A673 (cell line): ENCODE measurements around the gene PTPN22. TPM values are rescaled to one million over a fixed set of nuclear protein-coding genes. Genes with fewer than 3 reads are reported as not detected.

Source experiments
- BruUV-seq: library from RNA; stranded (reverse); fragments of 400-500 nt; replicated peaks from 2 replicates; lab custom pipeline; 2021; lab: Mats Ljungman, UMichigan
- CTCF ChIA-PET: fragments of 300-600 bp; sonication (Branson Sonifier 250); formaldehyde crosslinking; loops from one replicate; lab custom pipeline; 2022; ENCODE audit warnings: antibody characterized with exemption; lab: Charles Lee
- POLR2A ChIA-PET: fragments of 300-600 bp; sonication (Branson Sonifier 250); formaldehyde crosslinking; loops from one replicate; lab custom pipeline; 2022; ENCODE audit warnings: antibody characterized with exemption; ENCODE audit not compliant: low non-redundant PET; lab: Charles Lee
- DNase-seq: peaks from one replicate; pipeline ENCODE4 v3.0.0-alpha.2; 2015; ENCODE audit warnings: low spot score
- H3K27ac ChIP-seq: fragments of 200-600 bp; sonication (generic); 2 replicates; pipeline ENCODE4 v1.5.1; 2016; ENCODE audit warnings: mixed run types, low read depth, mild to moderate bottlenecking, mixed read lengths, antibody characterized with exemption, low read length; ENCODE audit not compliant: poor library complexity, severe bottlenecking
- H3K27me3 ChIP-seq: fragments of 200-600 bp; sonication (generic); replicated peaks from 2 replicates; pipeline ENCODE4 v1.6.1; 2017; ENCODE audit warnings: mixed run types, low read depth, mild to moderate bottlenecking, mixed read lengths, antibody characterized with exemption, low read length; ENCODE audit not compliant: insufficient read depth, poor library complexity
- H3K36me3 ChIP-seq: fragments of 200-600 bp; sonication (generic); 2 replicates; pipeline ENCODE4 v1.6.1; 2016; ENCODE audit warnings: mixed run types, mild to moderate bottlenecking, mixed read lengths, antibody characterized with exemption, low read length; ENCODE audit not compliant: insufficient read depth, poor library complexity, severe bottlenecking
- H3K4me1 ChIP-seq: fragments of 200-600 bp; sonication (generic); 2 replicates; pipeline ENCODE4 v1.6.1; 2017; ENCODE audit warnings: mixed run types, mild to moderate bottlenecking, mixed read lengths, antibody characterized with exemption, low read length; ENCODE audit not compliant: insufficient read depth, poor library complexity, severe bottlenecking
- H3K4me3 ChIP-seq: fragments of 200-600 bp; sonication (generic); 2 replicates; pipeline ENCODE4 v1.5.1; 2016; ENCODE audit warnings: low read depth, mixed run types, mild to moderate bottlenecking, mixed read lengths, low read length; ENCODE audit not compliant: poor library complexity, severe bottlenecking
- H3K9me3 ChIP-seq: fragments of 200-600 bp; sonication (generic); 2 replicates; pipeline ENCODE4 v1.6.1; 2016; ENCODE audit warnings: mixed run types, low read depth, mild to moderate bottlenecking, mixed read lengths, antibody characterized with exemption, low read length; ENCODE audit not compliant: poor library complexity, severe bottlenecking
- CTCF ChIP-seq: fragments of 300-800, 200-600 bp; sonication (generic); conservative IDR thresholded peaks from 2 replicates; pipeline ENCODE4 v1.5.1; 2017; ENCODE audit warnings: low read depth, mild to moderate bottlenecking, antibody characterized with exemption, low read length, moderate library complexity, mixed read lengths
- EZH2 ChIP-seq: fragments of 200-600 bp; sonication (generic); IDR thresholded peaks from 2 replicates; pipeline ENCODE4 v1.6.1; 2017; ENCODE audit warnings: borderline replicate concordance, low read depth, mild to moderate bottlenecking, mixed read lengths, antibody characterized with exemption, low read length; ENCODE audit not compliant: poor library complexity, severe bottlenecking
- intact Hi-C: fragments of 100-400 bp; cut with micrococcal nuclease; formaldehyde crosslinking; loops from one replicate; pipeline ENCODE4 v1.10.0; 2022; ENCODE audit not compliant: unreplicated experiment
- total RNA-seq: library from RNA; stranded (reverse); gene quantifications from 2 replicates; pipeline ENCODE4 v1.2.3, GENCODE V29; 2021

Gene PTPN22
- total RNA-seq, 1 experiment from 2014 or later = 0.26 TPM

GRCh38 chr1:113904293-113904673 lies 32.8 kb upstream of the PTPN22 start:
- Histone ChIP-seq H3K4me1 (peaks cover 10% of the 10 kb centered on the region), H3K27me3 (no peaks in the 10 kb centered on the region), H3K9me3 (no peaks in the 10 kb centered on the region), H3K4me3 (peak overlapping the region; percentile 86), H3K27ac (peak overlapping the region; percentile 86), H3K36me3 (peaks cover 61% of the 10 kb centered on the region)
- TF ChIP-seq EZH2 = no peak
- TF ChIP-seq CTCF = no peak
- TSS peak; percentile 64 for BruUV-seq
- DNase-seq = no peak
- ChIA-PET CTCF (interaction anchor here (0.5 to 2.1 kb wide), 3 partner anchors 25 to 188 kb away, joined by 3 to 6 read pairs (median 6); partner anchors contain the start of gene HIPK1), POLR2A (no interaction called here)
- intact Hi-C loops = loop anchor here (2.0 kb wide), 1 partner anchor 69 kb away; no protein-coding TSS in a partner anchor

GRCh38 chr1:113903501-113904292 lies 32.2 kb upstream of the PTPN22 start:
- no peaks in the 10 kb centered on the region for H3K9me3 ChIP-seq
- BruUV-seq = no TSS peak
- peaks cover 10% of the 10 kb centered on the region for H3K4me1 ChIP-seq
- peaks cover 61% of the 10 kb centered on the region for H3K36me3 ChIP-seq
- peak; percentile 27 for DNase-seq
- TF ChIP-seq CTCF = no peak
- TF ChIP-seq EZH2 = no peak
- intact Hi-C loops = loop anchor here (2.0 kb wide), 1 partner anchor 69 kb away; no protein-coding TSS in a partner anchor
- H3K27me3 ChIP-seq = no peaks in the 10 kb centered on the region
- CTCF ChIA-PET = interaction anchor here (1.0 to 2.1 kb wide), 3 partner anchors 25 to 379 kb away, joined by 3 to 8 read pairs (median 6); partner anchors contain the start of gene HIPK1
- POLR2A ChIA-PET = no interaction called here
- peak overlapping the region; percentile 86 for H3K4me3 ChIP-seq
- peak overlapping the region; percentile 86 for H3K27ac ChIP-seq

GRCh38 chr1:113901191-113901590 lies 29.7 kb upstream of the PTPN22 start:
- no peaks in the 10 kb centered on the region for H3K27me3 ChIP-seq
- H3K27ac ChIP-seq = no peak overlapping the region
- POLR2A ChIA-PET = no interaction called here
- TF ChIP-seq EZH2 (no peak), CTCF (no peak)
- CTCF ChIA-PET = no interaction called here
- H3K36me3 ChIP-seq = peaks cover 65% of the 10 kb centered on the region
- no peaks in the 10 kb centered on the region for H3K9me3 ChIP-seq
- H3K4me1 ChIP-seq = peaks cover 10% of the 10 kb centered on the region
- no peak for DNase-seq
- no peak overlapping the region for H3K4me3 ChIP-seq
- intact Hi-C loops = no loop called here
- no TSS peak for BruUV-seq
